H1 (cell line): ENCODE measurements around the gene NTNG2. TPM values are rescaled to one million over a fixed set of nuclear protein-coding genes. Genes with fewer than 3 reads are reported as not detected.

Experiments
- CTCF ChIA-PET: fragments of 300-600 bp; sonication (Branson Sonifier 250); formaldehyde crosslinking; loops from one replicate; lab custom pipeline; 2021; ENCODE audit not compliant: partially characterized antibody; lab: Charles Lee
- POLR2A ChIA-PET: fragments of 300-600 bp; sonication (Branson Sonifier 250); formaldehyde crosslinking; loops from one replicate; lab custom pipeline; 2021; ENCODE audit warnings: inconsistent platforms; ENCODE audit not compliant: partially characterized antibody; lab: Charles Lee
- DNase-seq, 2 experiments: peaks; one replicate each; pipeline versions ENCODE4 v3.0.0 to v3.0.0-alpha.2; 2010 to 2022; ENCODE audit warnings: low spot score in 2 of 2, low read depth in 1 of 2, mixed read lengths in 1 of 2
- FAIRE-seq: peaks from 2 replicates; lab custom pipeline; 2011; peaks lifted over from hg19 to GRCh38; lab: Jason Lieb, UNC
- H2AFZ ChIP-seq: 2 replicates; pipeline ENCODE4 v1.8.1; 2012; ENCODE audit warnings: low read length, inconsistent platforms
- H2AK5ac ChIP-seq: 2 replicates; pipeline ENCODE4 v1.6.1; 2013; ENCODE audit warnings: low read depth, low read length
- H2BK120ac ChIP-seq: replicated peaks from 2 replicates; pipeline ENCODE3; 2013; ENCODE audit warnings: low read depth, low read length, inconsistent platforms
- H2BK12ac ChIP-seq: 2 replicates; pipeline ENCODE4 v1.6.1; 2013; ENCODE audit warnings: low read depth, low read length
- H2BK15ac ChIP-seq: 2 replicates; pipeline ENCODE4 v1.6.1; 2013; ENCODE audit warnings: low read length
- H2BK20ac ChIP-seq: 2 replicates; pipeline ENCODE4 v1.6.1; 2013; ENCODE audit warnings: low read length
- H2BK5ac ChIP-seq: 2 replicates; pipeline ENCODE4 v1.6.1; 2013; ENCODE audit warnings: low read depth, low read length
- H3K14ac ChIP-seq: 2 replicates; pipeline ENCODE4 v1.6.1; 2013; ENCODE audit warnings: inconsistent platforms; ENCODE audit not compliant: insufficient read length
- H3K18ac ChIP-seq: 2 replicates; pipeline ENCODE4 v1.6.1; 2013; ENCODE audit warnings: low read length; ENCODE audit errors: extremely low read depth
- H3K23ac ChIP-seq: 2 replicates; pipeline ENCODE4 v1.6.1; 2013; ENCODE audit warnings: inconsistent platforms; ENCODE audit not compliant: insufficient read length
- H3K23me2 ChIP-seq: 2 replicates; pipeline ENCODE4 v1.6.1; 2013; ENCODE audit warnings: low read depth, low read length
- H3K27ac ChIP-seq: 2 replicates; pipeline ENCODE4 v1.6.1; 2011; ENCODE audit warnings: low read depth, low read length, inconsistent platforms
- H3K27me3 ChIP-seq, 4 experiments: replicated peaks in 1 of 4; 1 replicate in 1 of 4; 2 replicates in 3 of 4; pipeline versions ENCODE4 v1.6.1 to v1.8.1; 2011 to 2013; ENCODE audit warnings: low read length in 3 of 4, mild to moderate bottlenecking in 3 of 4, inconsistent platforms in 2 of 4, mixed read lengths in 2 of 4, moderate library complexity in 1 of 4; ENCODE audit not compliant: control insufficient read depth in 3 of 4, insufficient read depth in 3 of 4; ENCODE audit errors: extremely low read depth in 1 of 4
- H3K36me3 ChIP-seq, 4 experiments: 2 replicates each; pipeline versions ENCODE4 v1.6.1 to v1.8.1; 2011 to 2013; ENCODE audit warnings: mild to moderate bottlenecking in 4 of 4, low read length in 3 of 4, moderate library complexity in 2 of 4, control low read depth in 1 of 4, inconsistent platforms in 1 of 4; ENCODE audit not compliant: insufficient read depth in 4 of 4, control insufficient read depth in 2 of 4
- H3K4ac ChIP-seq: replicated peaks from 2 replicates; pipeline ENCODE3; 2013; ENCODE audit warnings: low read length, low read depth, mixed read lengths, inconsistent platforms; ENCODE audit not compliant: insufficient read length
- H3K4me1 ChIP-seq, 4 experiments: replicated peaks in 1 of 4; 1 replicate in 1 of 4; 2 replicates in 3 of 4; pipeline versions ENCODE4 v1.6.1 to v1.8.1; 2011 to 2013; ENCODE audit warnings: low read length in 3 of 4, inconsistent platforms in 2 of 4, mixed read lengths in 1 of 4; ENCODE audit not compliant: insufficient read depth in 4 of 4, control insufficient read depth in 3 of 4
- H3K4me2 ChIP-seq, 2 experiments: 2 replicates each; pipeline versions ENCODE4 v1.6.1 to v1.8.1; 2011 to 2013; ENCODE audit warnings: low read depth in 2 of 2, low read length in 2 of 2, control low read depth in 1 of 2, inconsistent platforms in 1 of 2, mild to moderate bottlenecking in 1 of 2; ENCODE audit not compliant: insufficient read depth in 1 of 2
- H3K4me3 ChIP-seq, 4 experiments: fragments of 200-600, 300-600 bp in 1 of 4; sonication (generic), shearing (Covaris generic), sonication (Bioruptor Twin) in 1 of 4; 2 replicates each; pipeline versions ENCODE4 v1.5.1 to v1.8.1; 2011 to 2016; ENCODE audit warnings: low read length in 4 of 4, low read depth in 3 of 4, control low read depth in 2 of 4, inconsistent platforms in 2 of 4, mild to moderate bottlenecking in 2 of 4, mixed read lengths in 1 of 4, moderate library complexity in 1 of 4; ENCODE audit not compliant: insufficient read depth in 2 of 4; ENCODE audit errors: extremely low read depth in 1 of 4
- H3K56ac ChIP-seq: replicated peaks from 2 replicates; pipeline ENCODE3; 2013; ENCODE audit warnings: low read depth, mild to moderate bottlenecking, mixed read lengths, low read length, inconsistent platforms; ENCODE audit not compliant: insufficient read length
- H3K79me1 ChIP-seq: 2 replicates; pipeline ENCODE4 v1.6.1; 2013; ENCODE audit warnings: low read depth, low read length, control low read depth
- H3K79me2 ChIP-seq, 2 experiments: 2 replicates each; pipeline versions ENCODE4 v1.6.1 to v1.8.1; 2012 to 2013; ENCODE audit warnings: low read length in 2 of 2, mild to moderate bottlenecking in 2 of 2, inconsistent platforms in 1 of 2; ENCODE audit not compliant: insufficient read depth in 2 of 2, control insufficient read depth in 1 of 2
- H3K9ac ChIP-seq, 4 experiments: replicated peaks in 1 of 4; 1 replicate in 1 of 4; 2 replicates in 3 of 4; pipeline versions ENCODE4 v1.6.1 to v1.8.1; 2011 to 2013; ENCODE audit warnings: low read depth in 3 of 4, low read length in 3 of 4, control low read depth in 2 of 4, mild to moderate bottlenecking in 2 of 4, moderate library complexity in 2 of 4, inconsistent platforms in 1 of 4; ENCODE audit errors: extremely low read depth in 1 of 4
- H3K9me3 ChIP-seq, 2 experiments: 2 replicates each; pipeline versions ENCODE4 v1.6.1 to v1.8.1; 2012 to 2013; ENCODE audit warnings: mild to moderate bottlenecking in 2 of 2, moderate library complexity in 2 of 2, control low read depth in 1 of 2, inconsistent platforms in 1 of 2, low read depth in 1 of 2, low read length in 1 of 2, mixed read lengths in 1 of 2; ENCODE audit not compliant: insufficient read depth in 2 of 2
- H4K20me1 ChIP-seq, 2 experiments: replicated peaks in 1 of 2; 2 replicates each; pipeline versions ENCODE3 to v1.8.1; 2011 to 2013; ENCODE audit warnings: inconsistent platforms in 2 of 2, low read length in 2 of 2, mild to moderate bottlenecking in 1 of 2; ENCODE audit not compliant: insufficient read depth in 2 of 2, control insufficient read depth in 1 of 2
- H4K5ac ChIP-seq: 2 replicates; pipeline ENCODE4 v1.6.1; 2013; ENCODE audit warnings: low read length, low read depth, mixed read lengths, inconsistent platforms; ENCODE audit not compliant: insufficient read length
- H4K8ac ChIP-seq: 2 replicates; pipeline ENCODE4 v1.8.0; 2013; ENCODE audit warnings: mild to moderate bottlenecking, moderate library complexity, low read length, inconsistent platforms; ENCODE audit not compliant: insufficient read depth; ENCODE audit errors: extremely low read depth
- H4K91ac ChIP-seq: replicated peaks from 2 replicates; pipeline ENCODE3; 2013; ENCODE audit warnings: low read length, mixed read lengths, inconsistent platforms; ENCODE audit not compliant: insufficient read length
- CREB1 ChIP-seq: IDR thresholded peaks from 2 replicates; pipeline ENCODE4 v1.6.1; 2012; ENCODE audit warnings: inconsistent platforms
- E2F6 ChIP-seq: IDR thresholded peaks from 2 replicates; pipeline ENCODE4 v1.6.1; 2012; ENCODE audit warnings: inconsistent platforms
- EP300 ChIP-seq, 2 experiments: IDR thresholded peaks; 1 replicate in 1 of 2; 2 replicates in 1 of 2; pipeline ENCODE4 v1.6.1; 2011 to 2012; ENCODE audit warnings: low read depth in 2 of 2, low read length in 2 of 2, mild to moderate bottlenecking in 2 of 2, borderline replicate concordance in 1 of 2, inconsistent platforms in 1 of 2, moderate library complexity in 1 of 2
- EZH2 ChIP-seq: fragments of 200-600 bp; sonication (generic); IDR thresholded peaks from 2 replicates; pipeline ENCODE4 v1.7.1; 2012; ENCODE audit warnings: low read depth, mild to moderate bottlenecking, moderate library complexity, low read length, inconsistent platforms; ENCODE audit not compliant: severe bottlenecking
- GTF2F1 ChIP-seq: IDR thresholded peaks from 2 replicates; pipeline ENCODE4 v1.6.1; 2012; ENCODE audit warnings: low read depth, low read length, improper control_type of control experiment, borderline replicate concordance
- KDM4A ChIP-seq: IDR thresholded peaks from one replicate; pipeline ENCODE4 v1.7.1; 2012; ENCODE audit warnings: low read depth, mild to moderate bottlenecking, moderate library complexity, low read length, inconsistent platforms; ENCODE audit not compliant: severe bottlenecking
- SIRT6 ChIP-seq: IDR thresholded peaks from one replicate; pipeline ENCODE4 v1.7.1; 2012; ENCODE audit warnings: low read length, inconsistent platforms
- ZNF274 ChIP-seq: IDR thresholded peaks from 2 replicates; pipeline ENCODE4 v1.7.0; 2012; ENCODE audit warnings: low read length, borderline replicate concordance; ENCODE audit errors: extremely low read depth
- WGBS, 2 experiments: shearing (Covaris generic) in 1 of 2; methylation state at CpG; one replicate each; pipeline versions ENCODE4 v1.1.6 to v1.1.7; 2013 to 2015; ENCODE audit warnings: low lambda C conversion rate in 2 of 2, mixed read lengths in 2 of 2, inconsistent platforms in 1 of 2, low coverage in 1 of 2, missing lambda C conversion rate in 1 of 2; ENCODE audit not compliant: insufficient replicate concordance in 2 of 2, insufficient coverage in 1 of 2, insufficient read length in 1 of 2; ENCODE audit errors: extremely low coverage in 1 of 2, missing lambda C conversion rate in 1 of 2; 5-methylcytosine and 5-hydroxymethylcytosine counted together
- polyA plus RNA-seq, 7 experiments: library from polyadenylated mRNA; depleted of rRNA in 3 of 7; stranded (reverse) in 5 of 7; unstranded in 2 of 7; fragments of >200 nt in 5 of 7; fragments of 200-250 nt in 2 of 7; gene quantifications; 1 replicate in 5 of 7; 2 replicates in 1 of 7; 4 replicates in 1 of 7; pipeline versions ENCODE4 v1.2.1 to v1.2.3, GENCODE V29; 2011 to 2013; ENCODE audit warnings: missing spikeins in 2 of 7, mixed read lengths in 2 of 7
- total RNA-seq: library from RNA; stranded (reverse); fragmentation: NEBNext Ultra II Directional; extraction: Animal tissue kit (Norgen Biotek cat#: 25700); gene quantifications from 2 replicates; pipeline ENCODE4 v1.2.1, GENCODE V29; 2021

NTNG2 gene
- total and polyA plus RNA-seq, 2 of the 8 experiments (the other 6 are each of a cell fraction or from before 2014, with no cell fraction given): 1.4 to 1.5 TPM

GRCh38 chr9:132171702-132172101 is 9.8 kb downstream of the NTNG2 start:
- no peak overlapping the region for H2BK120ac ChIP-seq
- H3K4ac ChIP-seq: no peak overlapping the region
- H3K9me3 ChIP-seq: no peaks in the 10 kb centered on the region
- H4K5ac ChIP-seq: no peak overlapping the region
- no peak overlapping the region for H2AK5ac ChIP-seq
- no peaks in the 10 kb centered on the region for H3K23me2 ChIP-seq
- no peak overlapping the region for H4K8ac ChIP-seq
- H2BK5ac ChIP-seq: no peak overlapping the region
- no peak overlapping the region for H3K4me2 ChIP-seq
- no peak overlapping the region for H2BK15ac ChIP-seq
- H3K18ac ChIP-seq: no peak overlapping the region
- TF ChIP-seq GTF2F1 (no peak), SIRT6 (no peak), ZNF274 (no peak), E2F6 (no peak), EP300 (IDR thresholded peaks at IDR 0.05; ENCODE audit: borderline replicate concordance in 1 of 2, low read depth in 2 of 2, low read length in 2 of 2) (no peak), EZH2 (no peak), CREB1 (no peak), KDM4A (no peak)
- H4K20me1 ChIP-seq: peaks cover 2% of the 10 kb centered on the region in 2 experiments
- no peaks in the 10 kb centered on the region for H3K79me1 ChIP-seq
- ChIA-PET POLR2A (interaction anchor here (1.4 to 1.9 kb wide), 2 partner anchors 11 to 14 kb away, joined by 3 to 5 read pairs; no protein-coding TSS in a partner anchor), CTCF (interaction anchor here (0.9 to 12.1 kb wide), 11 partner anchors 13 to 341 kb away, joined by 3 to 370 read pairs (median 5); no protein-coding TSS in a partner anchor)
- no peak overlapping the region for H3K56ac ChIP-seq
- H3K79me2 ChIP-seq: no peaks in the 10 kb centered on the region
- H3K36me3 ChIP-seq: no peaks in the 10 kb centered on the region; a peak in 1 of 8 replicates
- peaks cover 0 to 1% (median 0%) of the 10 kb centered on the region in 4 experiments; a peak in 1 of 7 replicates for H3K27me3 ChIP-seq
- no peak for FAIRE-seq
- H2BK20ac ChIP-seq: no peak overlapping the region
- whole genome bisulfite sequencing, 2 experiments: 82% methylated on average over 7 of the region's 7 CpGs; no CpG with 5 or more reads in 1 of the 2 experiments
- H2BK12ac ChIP-seq: no peak overlapping the region
- no peak overlapping the region for H3K27ac ChIP-seq
- no peak overlapping the region for H3K23ac ChIP-seq
- H3K14ac ChIP-seq: no peak overlapping the region
- no peak overlapping the region for H3K9ac ChIP-seq
- H4K91ac ChIP-seq: no peak overlapping the region
- DNase-seq: no peak
- H2AFZ ChIP-seq: no peak overlapping the region
- H3K4me1 ChIP-seq: peaks cover 0 to 3% (median under 1%) of the 10 kb centered on the region in 4 experiments; a peak in 4 of 7 replicates
- H3K4me3 ChIP-seq: no peak overlapping the region
